Measurements from ENCODE around the gene TACC3.
A peak's percentile ranks its signal among the peaks of the same experiment; 100 is the strongest.

Gene TACC3

DNA sequence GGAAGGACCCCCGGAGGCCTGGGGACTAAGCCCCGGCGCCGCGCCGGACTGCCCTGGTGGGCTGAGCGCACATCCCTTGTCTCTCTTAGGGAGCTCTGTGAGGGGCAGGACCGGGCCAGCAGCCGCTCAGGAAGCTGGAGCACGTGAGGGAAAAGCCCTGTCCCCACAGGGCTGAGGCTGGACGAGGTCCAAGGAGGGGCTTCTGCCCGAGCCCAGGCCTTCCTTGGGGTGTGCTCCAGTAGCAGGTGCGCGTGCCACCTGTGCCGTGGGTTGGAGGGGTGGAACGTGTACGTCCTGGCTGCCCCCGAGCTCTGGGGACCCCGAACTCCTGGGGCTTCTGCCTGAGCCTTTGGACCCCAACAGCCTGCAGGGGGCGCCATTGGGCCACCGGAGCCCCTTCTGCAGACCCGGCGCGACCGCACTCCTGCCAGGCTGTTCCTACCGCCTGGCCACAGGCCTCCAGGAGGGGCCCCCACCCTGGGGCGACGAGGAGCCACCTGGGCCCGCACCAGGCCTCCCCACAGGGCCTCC, 27.2 kb downstream of the TACC3 start:
- peak; percentile 71 for DNase-seq

DNA sequence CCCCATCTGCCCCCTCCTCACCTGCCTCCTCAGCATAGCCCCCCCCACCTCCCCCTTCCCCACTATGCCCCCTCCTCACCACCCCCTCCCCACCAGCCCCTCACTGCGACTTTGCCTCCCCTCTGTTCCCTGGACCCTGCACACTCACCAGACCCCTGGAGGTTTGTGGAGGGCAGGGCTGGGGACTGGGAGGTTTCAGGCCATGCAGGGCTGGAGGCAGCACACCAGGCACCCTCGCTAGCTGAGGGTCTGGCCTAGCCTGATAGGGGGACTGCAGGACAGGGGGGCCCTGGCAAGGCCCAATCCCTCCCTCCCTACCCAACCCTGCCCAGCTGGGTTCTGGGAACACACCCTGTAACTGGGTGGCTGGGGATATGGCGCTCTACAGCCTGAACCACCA, 28.0 kb downstream of the TACC3 start:
- no peak for DNase-seq

DNA sequence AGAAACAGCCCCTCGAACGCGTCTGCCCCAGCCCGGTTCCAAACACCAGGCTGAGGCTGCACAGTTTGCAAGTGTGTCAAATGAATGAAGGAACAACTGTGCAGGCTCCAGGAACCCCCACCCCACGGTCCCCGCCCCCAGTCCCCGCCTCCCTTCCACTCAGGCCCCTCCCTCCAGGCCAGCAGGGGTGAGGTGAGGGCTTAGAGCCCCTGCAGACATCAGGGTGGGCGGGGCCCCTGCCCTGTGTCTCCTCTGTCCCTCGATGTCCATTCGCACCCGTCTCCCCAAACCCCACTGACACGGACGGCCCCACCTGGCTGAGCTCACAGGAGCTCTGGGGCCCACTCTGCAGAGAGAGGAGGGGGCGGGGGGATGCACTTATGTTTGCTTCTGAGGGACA, 28.5 kb downstream of the TACC3 start:
- no peak for DNase-seq

DNA sequence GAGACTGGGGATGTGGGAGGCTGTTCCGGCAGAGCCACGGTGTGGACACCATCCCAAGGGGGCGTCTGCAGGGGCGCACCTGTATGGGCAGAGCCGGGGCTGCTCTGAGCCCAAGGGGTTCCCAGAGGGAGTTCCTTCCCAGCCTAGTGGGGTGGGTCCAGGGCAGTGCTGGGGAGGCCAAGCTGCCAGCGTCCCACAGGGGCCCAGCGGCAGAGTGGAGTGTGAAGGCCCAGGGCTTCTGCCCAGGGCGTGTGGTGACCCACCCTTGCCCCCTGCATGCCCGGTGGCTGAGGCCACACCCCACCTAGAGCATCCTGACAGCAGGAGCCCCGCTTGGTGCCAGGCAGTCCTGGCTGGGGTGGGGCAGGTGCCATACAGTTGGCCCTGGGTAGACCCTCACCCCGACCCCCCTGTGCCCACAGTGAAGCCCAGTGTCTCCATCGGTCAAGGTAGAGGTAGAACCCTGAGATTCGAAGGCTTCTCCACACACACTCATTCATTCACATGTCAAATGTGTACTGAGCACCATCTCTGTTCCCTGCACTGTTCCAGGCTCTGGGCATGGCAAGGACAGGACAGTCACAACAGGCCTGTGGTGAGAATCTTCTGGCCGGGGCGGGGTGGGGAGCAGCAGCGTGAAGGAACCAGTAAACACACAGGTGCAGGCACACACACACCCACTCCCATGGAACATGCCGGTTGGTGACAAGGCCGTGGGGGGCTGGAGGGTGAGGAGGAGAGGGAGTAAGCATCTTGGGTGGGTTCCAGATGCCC, 29.2 kb downstream of the TACC3 start:
- DNase-seq, result no peak

DNA sequence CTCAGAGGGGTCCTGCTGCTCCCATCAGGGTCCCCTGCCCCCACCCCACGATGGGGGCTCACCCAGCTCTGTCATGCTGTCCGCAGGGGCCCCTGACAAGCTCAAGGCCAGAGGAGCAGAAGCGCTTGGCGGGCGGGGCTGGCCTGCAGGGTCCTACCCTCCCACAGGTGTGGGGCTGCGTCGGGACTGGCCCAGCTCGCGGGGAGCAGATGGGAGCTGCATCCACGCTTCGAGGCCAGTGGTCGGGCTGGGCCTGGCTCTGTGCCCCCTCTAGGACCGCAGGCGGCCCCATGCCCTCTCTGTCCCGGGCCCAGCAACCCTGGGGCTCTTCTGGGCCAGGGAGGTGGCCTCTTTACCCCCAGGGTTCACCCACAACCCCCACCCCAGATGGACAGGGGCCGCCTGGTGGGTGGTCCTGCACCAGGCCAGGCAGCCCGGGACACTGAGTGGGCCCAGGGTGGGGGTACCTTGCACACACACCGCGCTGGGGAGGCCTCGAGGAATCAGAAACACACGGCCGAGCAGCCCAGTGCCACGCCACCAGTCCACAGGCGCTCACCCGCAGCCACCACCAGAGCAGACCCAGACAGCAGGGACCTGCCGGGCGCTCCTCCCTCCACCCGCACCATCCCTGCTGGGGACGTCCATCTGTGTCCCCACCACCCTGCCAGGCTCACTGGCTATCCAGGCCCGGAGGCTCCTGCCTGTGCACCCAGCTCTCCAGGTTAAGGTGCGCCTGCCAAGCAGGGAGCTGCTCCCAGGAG, 30.0 kb downstream of the TACC3 start:
- DNase-seq, result no peak

DNA sequence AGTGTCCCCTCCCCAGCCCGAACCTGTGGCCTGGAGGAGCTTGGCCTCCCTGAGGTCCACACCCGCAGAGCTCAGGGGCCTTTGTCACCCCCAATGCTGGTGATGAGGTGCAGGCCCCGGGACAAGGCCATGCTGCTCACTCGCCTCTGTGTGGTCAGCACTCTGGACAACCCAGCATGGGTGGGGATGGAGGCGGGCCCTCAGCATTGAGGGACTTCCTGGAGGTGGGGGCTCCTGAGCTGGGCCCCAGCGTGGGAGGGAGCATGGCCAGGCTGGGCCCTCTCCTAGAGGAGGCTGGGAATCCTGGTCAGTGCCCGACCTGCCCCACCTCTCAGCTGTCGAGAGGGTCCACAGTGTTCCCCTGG, 30.6 kb downstream of the TACC3 start:
- DNase-seq, result no peak

DNA sequence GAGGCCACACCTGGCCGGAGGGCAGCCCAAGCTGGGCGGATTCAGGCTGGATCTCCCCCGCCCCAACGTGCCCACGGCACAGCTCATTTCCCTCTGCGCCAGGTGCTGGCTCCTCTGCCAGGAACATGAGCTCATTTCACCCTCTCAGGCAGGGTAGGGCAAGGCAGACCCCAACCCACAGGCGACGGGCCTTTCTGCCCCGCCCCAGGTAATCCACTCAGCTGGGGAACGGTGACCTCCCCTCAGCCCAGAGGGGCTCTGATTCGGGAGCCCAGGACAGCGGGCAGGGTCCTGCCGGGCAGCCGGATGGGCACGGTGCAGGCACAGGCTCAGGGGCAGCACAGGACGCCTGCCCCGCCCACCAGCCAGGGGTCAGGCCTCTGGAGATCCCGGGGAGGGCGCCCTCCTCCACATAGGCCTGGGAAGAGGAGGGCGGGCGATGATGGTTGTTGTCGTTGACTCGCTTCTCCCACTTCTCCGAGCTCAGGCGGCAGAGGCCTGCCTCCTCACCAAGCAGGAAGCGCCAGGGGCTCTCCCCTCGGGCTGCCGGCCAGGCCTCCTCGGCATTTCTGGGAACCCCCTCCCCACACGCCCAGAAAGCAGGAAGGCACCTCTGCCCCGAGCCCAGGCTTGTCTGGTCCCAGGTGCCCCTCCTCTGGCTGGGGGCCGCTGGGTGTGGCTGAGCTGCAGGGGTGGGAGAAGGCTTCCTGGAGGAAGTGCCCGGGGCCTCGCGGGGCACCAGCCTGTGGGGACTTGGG, 31.1 kb downstream of the TACC3 start:
- no peak for DNase-seq

DNA sequence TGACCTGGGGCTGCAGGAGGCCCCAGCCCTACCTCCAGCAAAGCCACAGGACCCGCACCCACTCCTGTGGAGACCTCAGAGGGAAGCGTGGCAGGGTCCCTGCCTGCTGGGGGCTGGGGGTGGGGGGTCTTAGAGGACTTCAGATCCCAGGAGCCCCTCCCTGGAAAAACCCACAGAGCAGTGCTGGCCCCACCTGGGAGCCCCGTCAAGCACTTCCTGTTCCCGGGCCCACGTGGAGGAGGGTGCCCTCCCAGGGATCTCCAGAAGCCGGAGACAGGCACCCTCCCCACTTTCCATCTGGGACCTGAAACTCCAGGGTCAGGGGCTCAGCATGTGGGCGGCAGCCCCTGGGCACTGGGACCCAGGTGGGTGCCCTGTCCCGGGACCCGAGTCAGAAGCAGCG, 32.0 kb downstream of the TACC3 start:
- DNase-seq, result no peak

DNA sequence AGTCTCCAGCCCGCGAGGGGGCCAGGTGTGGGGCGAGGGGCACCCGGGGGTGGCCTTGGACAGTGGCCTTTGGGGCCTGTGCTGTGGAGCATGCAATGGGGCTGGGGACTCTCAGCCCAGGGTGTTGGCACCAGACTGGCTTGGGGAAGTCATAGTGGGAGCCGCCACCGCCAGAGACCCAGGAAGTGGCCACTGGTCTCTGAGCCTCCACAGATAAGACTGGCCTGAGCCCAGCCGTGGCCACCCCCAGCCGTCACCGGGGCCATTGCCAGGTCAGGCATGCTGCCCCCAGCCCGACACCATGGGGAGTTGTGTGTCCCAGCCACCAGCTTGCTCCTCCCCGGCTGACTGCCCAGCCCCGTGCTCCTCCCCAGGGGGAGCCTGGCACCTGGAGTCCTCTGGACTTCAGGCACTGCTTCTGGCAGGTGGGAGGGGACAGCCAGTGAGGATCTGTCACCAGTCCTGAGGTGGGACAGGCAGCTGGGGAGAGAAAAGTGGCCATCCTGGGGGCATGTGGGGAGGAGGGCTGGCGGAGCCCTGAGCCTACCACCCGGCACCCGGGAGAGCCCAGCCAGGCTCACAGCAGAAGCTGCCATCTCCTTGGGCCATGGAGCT, 32.5 kb downstream of the TACC3 start:
- DNase-seq, result no peak

DNA sequence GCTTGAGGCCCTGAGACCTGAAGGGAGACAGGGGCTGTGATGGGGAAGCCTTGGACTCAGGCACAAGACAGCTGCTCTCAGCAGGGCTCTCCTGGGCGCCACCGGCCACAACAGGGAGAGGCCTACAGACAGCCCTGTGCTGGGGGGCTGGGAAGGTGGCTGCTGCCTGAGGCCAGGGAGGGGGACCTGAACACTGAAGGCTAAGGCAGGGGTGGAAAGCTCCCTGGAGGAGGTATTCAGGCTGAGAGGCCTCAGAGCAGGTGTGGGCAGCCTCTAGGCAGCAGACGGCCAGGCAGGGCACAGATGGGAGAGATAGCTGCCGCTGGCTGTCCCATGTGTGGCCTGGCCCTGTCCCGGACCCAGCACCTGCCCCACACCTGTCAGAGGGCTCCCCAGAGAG, 33.0 kb downstream of the TACC3 start:
- DNase-seq, result no peak

DNA sequence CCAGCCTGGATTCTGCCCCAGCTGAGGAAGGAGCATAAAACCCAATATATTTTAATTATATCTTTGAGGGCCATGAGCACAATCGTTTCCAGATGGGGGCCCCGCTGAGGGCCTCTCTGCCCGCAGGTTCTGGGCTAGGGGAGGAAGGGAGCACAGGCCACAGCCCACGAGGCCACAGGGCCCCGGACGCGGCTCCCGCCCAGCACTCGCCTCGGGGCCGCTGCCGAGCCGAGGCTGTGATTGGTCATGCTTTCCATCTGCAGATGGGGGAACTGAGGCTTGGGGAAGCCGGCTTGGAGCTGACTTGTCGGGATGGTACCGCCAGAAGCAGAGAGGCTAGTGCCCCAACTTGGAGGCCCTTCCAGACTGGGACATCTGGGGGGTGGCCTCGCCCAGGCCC, 34.0 kb downstream of the TACC3 start:
- no peak for DNase-seq

DNA sequence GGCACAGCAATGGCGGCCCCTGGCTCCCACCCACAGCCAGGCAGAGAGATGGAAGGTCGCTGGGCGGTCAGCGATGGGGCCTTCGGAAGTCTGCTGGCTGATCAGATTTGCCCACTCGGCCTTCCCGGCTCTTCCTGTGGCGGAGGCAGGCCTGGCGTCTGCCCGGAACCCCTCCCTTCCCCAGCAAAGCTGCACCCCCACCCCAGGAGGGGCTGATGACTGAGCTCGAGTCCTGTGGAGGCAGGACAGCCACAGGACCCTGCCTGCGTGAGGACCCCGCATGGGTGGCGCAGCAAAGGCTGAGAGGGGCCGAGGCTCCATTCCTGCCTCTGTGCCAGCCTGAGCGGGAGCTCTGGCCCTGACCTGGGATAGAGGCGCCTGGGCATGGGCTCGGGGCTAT, 34.8 kb downstream of the TACC3 start:
- DNase-seq, result no peak

DNA sequence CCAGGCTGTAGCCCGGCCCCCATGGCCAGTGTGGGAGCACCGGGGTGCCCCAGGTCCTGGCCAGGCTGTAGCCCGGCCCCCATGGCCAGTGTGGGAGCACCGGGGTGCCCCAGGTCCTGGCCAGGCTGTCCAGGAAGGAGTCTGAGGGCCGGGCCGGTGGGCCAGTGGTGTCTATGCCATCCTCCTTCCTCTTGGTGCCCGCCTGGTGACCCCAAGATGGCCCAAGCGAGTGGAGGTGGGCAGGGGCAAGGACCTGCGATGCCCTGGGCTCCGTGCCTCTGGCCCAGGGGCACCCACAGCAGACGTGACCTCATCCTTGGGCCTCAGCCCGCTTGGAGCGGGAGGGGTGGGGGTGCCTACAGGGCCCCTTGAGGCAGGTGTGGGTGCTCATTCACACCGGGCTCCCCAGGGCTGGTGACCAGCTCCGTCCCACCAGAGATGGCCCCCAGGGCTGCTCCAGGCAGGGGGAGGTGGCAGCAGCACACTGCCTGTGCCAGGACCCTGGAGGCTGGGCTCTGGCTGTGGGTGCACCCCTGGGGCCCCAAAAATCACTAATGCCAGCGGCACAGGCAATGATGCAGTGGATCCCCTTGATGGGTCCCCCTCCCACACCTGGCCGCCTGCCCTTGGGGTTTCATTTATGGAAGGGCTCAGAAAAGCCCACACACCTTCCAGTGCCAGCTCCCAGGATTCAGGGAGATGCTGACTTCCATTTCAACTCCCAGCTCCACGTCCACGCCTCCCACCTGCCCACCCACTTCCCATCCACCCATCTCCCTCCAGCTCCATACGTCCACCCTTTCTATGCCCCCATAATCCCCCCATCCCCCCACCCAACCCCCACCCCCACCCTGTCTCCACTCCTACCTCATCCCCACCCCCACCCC, 35.8 kb downstream of the TACC3 start:
- DNase-seq, result no peak

DNA sequence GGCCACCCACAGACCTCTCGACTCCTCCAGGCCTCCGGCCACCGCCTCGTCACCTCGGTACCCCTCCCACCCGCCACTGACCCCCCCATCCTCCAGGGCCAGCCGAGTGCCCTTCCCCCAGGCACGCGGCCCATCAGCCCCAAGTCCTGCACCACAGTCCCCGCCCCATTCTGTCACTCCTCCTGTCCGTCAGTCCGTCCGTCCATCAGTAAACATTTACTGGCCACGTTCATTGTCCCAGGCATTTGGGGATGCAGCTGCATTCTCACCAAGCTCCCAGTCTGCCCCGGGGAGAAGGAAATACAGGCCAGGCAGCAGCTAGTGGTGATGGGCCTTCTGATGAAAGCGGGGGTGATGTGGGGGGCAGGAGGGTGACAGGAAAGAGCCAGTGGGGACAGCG, 36.5 kb downstream of the TACC3 start:
- DNase-seq, result no peak

DNA sequence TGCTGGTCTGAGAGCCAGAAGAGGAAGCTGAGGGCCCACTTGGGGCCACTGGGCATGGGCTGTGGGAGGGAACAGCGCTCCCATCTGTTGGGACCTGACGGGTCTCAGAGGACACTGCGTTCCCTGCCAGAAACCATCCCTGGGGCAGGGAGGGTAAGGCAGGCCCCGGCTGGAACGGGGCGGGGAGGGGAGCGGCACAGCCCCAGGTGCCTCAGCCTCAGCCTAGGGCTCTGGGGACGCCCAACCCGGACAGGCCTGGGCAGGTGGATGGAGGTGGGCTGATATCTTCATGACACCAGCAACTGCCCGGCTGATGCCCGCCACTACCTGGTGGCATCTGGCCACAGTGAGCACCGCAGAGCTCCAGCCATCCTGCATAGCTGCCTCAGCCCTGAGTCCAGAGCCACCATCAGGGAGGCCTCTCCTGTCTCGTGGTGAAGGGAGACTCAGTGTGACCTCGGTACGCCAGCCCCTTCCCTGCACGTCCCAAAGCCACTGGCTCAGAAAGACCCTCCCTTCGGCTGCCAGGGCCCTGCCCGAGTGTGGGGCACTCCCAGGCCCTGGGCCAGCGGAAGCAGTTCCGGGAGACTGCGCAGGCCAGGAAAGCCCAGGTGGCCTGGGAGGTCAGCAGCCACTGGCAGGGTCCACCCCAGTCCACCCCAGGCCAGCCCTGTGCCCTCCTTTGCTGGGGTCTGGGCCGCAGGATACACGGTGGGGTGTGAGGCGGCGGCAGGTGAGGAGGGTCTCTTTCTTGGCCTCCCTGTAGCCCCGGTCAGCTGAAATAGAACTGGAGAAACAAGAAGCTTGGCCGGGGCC, 37.2 kb downstream of the TACC3 start:
- DNase-seq, result no peak

DNA sequence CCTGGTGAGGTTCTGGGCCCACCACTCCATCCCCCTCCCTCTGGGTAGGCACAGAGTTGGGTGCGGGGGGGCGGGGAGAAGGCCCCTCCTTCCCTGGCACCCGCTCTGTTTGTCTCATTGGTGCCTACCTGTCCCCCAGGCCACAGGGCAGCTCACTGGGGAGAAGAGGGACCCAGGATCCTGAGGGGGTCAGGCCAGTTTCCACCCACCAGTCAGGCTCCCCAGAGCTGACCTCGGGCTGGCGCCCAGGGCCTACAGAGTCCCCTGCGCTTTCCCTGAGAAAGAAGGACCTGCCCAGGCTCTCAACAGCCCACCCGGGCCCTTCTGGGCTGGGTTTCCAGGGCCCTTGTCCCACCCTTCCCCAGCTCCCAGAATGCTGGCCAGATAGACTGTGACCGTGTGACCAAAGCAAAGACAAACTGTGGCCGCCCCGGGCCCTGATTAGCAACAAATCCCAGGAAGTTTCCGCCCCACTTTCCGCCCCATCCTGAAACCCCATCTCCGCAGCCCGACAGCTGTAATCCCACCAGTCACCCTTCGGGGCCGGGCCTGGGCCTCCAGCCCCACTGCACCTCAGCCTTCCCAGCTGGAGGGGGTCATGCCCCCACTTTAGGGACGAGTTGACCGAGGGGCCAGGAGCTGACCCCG, 38.0 kb downstream of the TACC3 start:
- DNase-seq, result no peak

DNA sequence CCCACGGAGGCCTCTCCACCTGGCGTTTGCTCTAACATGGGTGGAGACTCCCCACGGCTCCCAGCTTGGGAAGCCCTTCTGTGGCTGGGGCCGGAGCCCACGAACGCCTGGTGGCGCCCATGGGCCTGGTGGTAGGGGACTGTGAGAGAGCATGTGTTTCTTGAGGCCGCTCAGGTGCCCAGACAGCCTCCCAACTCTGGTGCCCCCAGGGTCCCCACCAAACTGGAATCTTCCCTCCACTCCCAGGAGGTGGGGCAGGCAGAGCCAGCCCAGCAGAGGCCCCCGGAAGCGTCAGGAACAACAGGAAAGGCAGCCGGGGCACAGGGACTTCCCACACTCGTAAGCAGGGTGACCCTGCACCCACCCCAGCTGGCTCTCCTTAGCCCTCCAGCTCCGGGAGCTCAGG, 38.5 kb downstream of the TACC3 start:
- no peak for DNase-seq

DNA sequence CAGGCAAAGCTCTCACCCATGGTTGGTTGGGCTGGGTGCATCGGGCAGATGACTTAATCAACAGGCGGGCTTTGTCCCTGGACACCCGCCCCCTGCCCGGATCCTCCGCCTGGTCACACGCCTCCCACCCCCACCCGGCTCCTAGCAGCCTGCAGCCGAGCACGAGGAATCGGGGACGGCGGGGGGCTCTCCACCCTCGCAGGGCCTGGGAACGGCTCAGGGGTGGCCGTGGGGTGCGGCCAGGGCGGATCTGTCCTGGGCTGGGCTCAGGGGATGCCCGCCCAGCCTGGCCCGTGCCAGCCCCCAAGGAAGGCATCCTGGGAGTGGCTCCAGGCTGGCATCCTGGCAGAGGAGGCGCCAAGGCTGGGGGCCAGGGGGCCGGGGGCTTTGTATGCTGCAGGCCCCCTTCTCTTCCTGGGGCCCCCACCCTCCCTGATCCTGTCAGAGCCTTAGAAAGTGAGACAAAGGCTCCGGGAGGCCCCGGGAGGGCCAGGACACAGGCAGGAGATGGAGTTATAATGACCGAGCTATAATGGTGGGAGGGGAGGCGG, 39.3 kb downstream of the TACC3 start:
- no peak for DNase-seq

DNA sequence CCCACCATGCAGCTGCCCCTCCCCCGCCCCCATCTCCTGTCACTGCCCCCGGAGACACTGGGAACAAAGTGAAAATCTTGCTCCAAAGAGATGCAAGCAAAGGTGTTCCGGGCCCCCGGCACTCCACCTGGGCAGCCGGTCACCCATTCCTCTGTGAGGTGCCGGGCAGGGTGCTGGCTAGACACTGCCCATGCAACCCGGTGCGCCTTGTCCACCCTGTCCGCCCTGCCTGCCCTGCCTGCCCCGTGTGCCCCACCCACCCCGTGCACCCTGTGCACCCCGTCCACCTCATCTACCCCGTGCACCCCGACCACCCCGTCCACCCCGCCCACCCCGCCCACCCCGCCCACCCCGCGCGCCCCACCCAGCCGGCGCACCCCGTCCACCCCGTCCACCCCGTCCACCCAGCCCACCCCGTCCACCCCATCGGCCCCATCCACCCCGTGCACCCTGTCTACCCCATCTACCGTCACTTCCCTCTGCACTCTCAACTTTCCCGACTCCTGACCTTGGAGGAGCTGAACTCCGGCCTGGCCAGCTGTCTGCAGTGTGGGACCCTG, 39.9 kb downstream of the TACC3 start:
- DNase-seq, result no peak

Measured in effector CD8-positive, alpha-beta T cell (primary cell).